NCI-H510A treated with DMSO at 0.1 percent for 48 hours (cell line): ENCODE results near the gene CASKIN2.
"Not testable (repeated sequence)": the region's sequence is repeated elsewhere in the genome, so short reads cannot be mapped to it uniquely, and the experiment has no call there.

Experiments used
- DNase-seq: peaks from one replicate; lab custom pipeline; 2025; lab: John Stamatoyannopoulos, UW

Gene CASKIN2

DNA sequence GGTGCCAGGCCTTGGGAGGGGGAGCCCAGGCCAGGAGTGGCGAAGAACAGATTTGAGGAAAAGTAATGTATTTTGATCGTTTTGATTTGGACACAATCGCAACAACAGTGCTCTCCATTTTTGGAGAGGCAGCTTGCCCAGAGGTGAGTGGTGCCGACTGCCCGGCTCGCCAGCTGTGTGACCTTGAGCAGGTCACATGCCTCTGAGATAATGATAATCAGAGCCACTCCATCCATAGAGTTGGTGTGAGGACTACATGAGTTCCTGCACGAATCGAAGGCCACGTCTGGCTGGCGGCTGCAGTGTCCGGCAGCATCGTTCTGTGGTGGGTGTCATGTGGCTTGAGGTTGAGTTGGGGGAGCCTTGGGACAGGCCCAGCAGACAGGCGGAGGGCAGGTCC, 30.8 kb upstream of the CASKIN2 start:
- DNase-seq = no peak

DNA sequence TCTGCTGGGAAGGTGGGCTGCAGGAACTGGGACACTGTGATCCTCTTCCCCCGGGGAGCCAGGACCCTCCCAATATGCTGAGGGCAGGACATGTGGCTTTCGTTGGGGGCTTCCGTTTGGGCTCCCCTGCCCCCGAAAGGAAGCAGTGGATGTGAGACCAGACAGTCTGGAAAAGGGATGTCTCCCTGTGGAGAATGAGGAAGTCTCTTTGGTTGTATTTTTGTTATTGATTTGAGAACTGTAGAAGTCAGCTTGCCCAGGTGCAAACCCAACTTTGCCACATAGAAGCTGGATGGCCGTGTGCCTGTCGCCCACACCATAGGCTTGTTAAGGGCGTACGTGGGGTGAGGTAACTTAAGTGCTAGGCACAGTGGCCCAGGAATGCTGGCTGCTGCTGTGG, 28.9 kb upstream of the CASKIN2 start:
- no peak for DNase-seq

DNA sequence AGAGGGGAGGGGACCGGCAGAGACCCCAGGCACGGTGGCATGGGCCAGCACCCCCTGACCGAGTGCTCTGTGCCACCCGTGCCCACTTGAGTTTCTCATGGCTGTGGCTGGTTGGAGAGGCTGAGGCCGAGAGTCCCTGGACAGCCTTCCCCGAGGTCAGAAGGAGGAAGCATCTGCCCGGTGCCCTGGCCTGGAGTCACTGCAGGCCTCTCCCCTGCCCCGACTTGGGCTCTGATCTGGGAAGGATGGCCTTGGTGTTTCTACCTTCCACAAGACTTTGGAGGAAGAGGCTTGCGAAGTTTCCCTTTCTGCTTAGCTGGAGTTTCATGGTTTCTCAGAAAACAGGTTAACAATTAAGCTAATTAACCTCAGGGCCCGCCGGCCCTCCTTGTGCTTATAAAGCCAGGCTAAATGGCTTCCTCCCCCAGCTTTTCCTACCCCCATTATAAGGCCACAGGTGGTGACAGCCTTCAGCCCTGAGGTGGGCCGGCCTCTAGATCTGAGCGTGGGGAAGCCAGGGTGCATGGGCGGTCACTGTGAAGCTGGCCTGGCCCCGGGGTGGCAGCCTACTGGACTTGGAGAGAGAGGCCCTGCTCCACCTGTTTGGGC, 27.5 kb upstream of the CASKIN2 start:
- no peak for DNase-seq

DNA sequence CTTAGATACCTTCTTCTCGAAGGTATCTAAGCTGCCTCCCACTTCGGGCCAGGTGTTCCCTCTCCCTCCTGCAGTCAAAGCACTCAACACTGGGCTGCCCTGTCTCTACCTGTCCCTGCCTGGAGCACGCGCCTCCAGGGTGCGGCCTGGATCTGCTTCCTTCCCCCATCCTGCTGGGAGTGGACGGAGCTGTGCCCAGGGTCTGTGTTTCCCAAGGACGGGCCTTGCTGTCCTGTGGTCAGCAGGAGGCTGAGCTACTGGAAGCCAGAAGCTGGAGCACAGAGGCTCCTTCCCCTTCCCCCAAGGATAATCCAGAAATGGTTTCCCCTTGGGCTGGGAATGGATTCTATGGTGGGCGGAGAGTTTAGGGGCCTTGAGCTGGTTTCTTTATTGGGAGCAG, 26.9 kb upstream of the CASKIN2 start:
- no peak for DNase-seq

DNA sequence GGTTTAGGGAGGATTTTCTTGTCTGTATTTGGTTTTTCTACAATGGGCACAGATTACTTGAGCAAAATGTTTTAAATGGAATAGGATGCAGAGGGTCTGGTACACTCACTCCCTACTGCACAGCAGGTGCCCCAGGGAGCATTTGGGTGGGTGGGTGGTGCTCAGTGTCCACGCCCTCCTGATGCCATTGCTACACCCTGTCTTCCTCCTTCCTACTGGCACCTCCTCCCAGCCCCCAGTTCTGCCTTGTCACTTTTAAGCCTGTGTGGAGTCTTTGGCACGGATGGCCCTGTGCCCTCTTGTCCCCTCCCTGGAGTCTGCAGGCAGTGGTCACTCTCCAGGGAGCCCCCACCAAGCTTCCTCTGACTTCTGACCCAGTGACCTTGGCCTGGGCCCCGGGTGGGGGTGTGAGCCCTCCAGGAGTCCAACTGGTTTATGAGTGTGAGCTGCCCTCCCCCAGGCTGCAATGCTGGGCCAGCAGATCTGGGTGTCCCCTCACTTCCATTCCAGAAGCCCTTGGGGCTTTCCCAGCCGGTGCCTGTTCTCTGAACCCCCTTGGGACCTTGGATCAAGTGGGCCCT, 25.7 kb upstream of the CASKIN2 start:
- DNase-seq = no peak

DNA sequence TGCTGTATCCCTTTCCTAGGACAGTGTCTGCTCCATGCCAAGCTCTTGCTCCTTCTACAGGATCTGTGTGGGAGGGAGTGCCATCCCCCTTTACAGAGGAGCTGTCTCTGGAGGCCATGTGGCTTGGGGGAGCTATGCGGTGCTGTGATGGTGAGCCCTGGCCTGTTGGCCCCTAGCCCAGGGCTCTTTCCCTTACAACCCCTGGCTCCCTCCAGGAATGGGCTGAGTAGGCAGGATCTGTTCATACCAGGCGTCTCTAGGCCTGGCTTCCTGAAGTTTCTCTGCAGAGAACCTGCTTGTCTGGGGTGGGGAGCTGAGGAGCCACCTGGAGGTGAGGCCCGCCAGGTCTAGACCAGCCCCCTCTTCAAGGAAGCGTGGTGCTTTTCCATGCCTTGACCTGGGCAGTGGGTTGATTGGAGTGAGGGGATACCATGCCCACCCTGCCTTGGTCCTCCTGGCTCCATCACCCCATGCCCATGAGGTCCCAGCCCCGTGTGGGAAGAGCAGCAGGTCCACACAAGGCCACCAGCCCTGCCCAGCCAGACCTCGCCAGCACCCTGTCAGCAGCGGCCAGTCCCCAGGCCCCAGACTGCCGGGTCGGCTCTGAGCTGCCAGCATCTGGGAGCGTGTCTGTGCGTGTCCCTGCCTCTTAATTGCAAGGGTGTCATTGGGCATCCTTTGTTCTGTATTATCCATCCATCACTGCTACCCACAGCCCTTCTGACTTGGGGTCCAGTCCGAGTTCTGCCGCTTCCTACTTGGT, 24.8 kb upstream of the CASKIN2 start:
- DNase-seq = no peak

DNA sequence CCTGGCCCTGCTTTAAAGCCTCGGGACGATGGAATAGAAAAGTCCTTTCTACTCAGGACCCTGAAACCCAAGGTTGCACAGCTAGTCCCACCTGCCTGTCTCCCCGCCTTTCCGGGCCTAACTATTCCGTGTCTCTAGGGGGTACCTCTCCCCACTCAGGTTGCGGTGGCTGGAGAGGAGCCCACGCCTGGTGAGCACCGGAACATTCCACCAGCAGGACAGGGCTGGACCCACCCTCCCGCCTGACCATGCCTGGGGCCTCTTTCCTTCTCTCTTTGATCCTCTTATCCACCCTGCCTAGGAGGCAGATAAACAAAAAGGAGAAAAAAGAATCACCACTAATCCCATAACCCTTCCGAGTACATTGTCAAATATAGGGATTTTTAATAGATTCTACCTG, 21.0 kb upstream of the CASKIN2 start:
- no peak for DNase-seq

DNA sequence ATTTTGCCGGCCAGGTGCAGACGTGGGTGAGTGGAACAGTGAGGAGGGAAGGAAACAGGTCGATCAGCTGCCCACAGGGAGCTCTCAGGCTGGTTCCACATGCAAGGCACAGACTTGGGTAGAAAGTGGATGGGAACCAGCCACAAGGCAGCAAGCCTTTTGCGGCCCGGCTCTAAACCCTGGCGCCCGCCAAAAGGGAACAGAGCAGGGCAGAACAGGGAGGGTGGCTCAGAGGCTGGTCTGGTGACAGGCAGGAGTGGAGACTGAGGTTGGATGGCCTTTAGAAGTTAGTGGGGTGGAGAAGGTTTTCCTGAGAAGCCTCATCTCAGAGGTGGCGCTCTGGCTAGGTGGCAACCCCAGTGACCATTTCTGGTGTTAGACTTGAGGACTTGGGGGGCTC, 20.5 kb upstream of the CASKIN2 start:
- DNase-seq = no peak

DNA sequence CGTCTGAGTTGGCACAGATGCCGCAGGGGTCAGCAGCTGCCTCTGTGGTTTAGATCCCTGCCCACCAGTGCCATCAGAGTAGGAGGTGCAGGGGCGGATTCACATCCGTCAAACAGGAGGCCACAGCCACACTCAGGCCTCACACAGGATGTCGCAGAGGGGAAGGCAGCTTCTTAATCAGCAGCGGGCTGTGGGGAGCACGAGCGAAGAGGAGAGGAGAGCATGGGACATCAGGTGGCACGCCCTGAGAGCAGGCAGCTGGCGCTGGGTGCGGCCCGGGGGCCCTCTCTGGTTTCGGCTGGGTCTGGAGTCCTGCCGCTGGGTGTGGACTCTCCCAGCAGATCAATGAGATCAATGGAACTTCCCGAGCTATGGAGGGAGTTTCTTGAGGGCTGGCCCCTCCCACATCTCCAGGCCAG, 19.8 kb upstream of the CASKIN2 start:
- no peak for DNase-seq

DNA sequence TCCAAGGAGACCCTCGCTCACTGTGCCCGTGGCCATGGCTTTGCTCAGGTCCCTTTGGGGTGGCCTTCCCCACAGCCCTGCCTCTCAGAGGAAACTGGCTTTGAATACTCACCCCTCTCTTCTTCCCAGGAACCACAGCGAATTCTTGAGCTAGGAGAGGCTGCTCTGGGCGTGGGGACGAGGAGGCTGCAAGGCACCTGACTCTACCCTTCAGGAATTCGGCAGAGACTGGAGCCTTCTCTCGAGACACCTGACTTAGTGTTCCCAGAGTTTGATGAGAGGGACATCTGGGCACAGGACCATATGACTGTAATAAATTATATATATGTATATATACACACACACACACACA, 16.4 kb upstream of the CASKIN2 start:
- no peak for DNase-seq

DNA sequence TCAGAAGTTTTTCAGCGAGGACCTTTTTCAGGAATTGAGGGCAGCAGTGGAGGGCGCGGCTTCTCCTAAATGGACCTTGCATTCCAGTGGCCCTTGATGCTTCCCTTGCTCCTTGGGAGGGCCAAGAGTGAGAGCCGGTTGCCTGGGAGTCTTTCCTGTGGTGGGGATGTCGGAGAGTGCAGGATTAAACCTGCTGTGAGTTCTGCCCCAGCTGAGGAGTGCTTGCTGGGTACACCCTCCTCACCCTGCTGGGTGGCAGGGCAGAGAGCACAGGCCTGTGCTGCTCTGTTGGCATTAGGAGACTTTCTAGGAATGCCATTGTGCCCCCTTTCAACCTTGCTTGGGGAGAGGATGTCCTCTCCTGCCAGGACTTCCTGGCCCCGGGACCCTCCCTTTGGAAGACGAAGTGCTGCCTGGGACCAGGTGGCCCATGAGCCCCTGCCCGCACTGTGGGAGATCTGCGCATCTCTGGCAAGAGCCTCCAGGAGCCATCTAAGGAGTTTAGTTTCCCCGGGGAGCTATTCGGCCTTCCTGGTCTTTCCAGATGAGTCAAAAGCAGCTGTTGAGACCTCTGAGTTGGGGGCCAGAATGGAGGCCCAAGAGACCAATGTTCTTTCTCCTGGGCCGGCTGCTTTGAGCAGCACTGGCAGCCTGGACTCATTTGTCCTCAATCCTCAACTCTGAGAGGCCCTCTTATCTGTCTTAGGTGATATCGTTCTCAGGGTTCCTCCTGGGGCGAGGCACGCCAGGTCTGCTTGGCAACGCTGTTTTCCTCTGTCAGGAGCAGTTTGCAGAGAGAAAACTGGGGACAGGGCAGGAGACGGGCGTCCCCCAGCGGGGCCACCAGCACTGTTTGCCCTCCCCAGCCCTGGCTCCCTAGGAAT, 15.7 kb upstream of the CASKIN2 start:
- no peak for DNase-seq

DNA sequence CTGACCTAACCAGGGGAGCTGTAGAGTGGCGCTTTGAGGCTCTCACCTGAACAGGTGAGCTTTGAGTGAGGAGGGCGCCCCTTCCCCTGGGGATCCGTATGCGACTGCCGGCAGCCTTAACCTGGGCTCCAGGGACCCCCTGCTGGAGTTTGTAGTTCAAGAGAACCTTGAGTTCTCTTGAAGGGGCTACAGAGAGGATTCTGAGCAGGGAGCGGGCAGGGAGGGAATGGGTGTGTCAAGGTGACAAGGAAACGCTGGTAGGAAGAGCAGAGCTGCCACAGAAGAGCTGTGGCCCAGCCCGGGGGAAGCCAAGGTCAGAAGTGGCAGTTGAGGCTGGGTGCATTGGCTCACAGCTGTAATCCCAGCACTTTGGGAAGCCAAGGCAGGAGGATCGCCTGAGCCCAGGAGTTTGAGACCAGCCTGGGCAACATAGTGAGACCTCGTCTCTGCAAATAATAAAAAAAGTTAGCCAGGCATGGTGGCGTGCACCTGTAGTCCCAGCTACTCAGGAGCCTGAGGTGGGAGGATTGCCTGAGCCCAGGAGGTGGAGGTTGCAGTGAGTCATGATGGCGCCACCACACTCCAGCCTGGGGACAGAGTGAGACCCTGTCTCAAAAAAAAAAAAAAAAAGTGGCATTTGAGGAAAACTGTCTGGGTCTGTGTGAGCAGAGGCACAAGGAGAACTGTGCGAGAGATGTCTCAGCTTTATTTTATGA, 11.4 kb upstream of the CASKIN2 start:
- DNase-seq = peak; percentile 33

DNA sequence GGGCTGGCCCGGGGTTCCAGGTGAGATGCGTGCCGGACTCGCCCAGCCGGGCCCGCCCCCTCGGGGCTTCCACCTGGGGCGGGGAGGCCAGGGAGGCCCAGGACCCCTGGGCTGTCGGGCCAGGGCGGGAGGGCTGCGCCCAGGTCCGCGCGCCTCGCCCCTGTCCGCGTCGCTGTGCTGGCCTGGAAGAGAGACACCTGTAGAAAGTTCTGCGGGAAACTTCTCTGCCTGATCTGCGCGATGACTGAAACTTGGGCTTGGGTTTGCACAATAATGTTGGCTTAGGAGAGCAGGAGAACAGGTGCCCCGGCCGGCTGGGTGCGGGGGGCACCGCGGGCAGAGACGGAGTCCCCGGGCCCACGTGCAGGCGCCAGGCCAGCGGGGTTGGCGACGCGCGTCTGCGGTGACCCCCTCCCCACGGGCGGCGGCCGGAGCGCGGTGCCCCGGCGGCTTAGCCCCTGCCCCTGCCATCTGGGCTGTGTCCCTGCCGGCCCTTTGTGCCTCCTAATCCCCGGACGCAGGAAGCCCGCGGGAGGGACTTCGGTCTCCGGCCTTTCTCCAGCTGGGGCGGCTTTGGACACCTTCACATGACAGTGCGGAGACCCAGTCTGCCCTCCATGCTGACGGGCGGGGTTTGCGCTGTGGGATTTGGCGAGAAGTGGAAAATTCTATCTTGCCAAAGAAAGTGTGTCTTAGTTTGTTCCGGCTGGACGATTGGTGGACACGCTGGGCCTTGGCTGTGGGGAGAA, 10.6 kb upstream of the CASKIN2 start:
- DNase-seq = peak; percentile 60

DNA sequence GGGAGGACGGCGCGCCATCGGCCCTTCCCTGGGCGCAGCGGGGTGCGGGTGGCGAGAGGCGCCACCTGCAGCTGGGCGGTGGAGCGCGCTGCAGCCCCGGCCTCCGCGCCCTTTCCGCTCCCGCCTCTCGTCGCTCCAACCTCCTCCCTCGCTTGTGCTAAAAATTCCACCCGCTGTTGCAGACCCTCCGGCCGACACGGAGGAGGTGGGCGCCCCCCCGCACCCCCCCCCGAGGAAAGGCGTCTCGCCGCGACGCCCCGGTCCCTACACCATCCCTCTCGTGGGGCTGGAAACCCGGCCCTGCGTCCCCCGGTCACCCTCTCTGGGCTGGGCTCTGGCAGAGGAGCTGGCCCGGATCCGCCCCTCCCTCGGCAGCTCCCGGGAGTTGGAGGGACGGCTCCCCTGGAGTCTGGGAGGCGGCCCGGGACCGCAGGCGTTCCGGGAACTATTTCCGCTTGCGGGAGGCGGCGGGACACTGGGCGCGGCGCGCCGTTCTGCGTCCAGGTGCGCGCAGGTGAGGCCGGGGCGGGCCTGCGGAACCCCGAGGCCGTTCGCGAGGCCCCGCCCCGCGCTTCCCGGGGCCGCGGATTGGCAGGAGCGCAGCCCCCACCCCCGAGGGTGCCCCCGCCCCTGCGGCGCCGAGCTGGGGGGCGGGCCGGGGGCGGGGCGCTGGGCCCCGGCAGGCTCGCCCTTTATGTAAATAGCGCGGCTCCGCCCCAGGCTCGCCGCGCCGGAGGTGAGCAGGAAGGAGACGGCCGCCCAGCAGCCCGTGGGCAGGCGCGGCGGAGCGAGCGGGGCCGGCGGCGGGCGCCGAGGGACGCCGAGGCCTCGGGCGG, 9.9 kb upstream of the CASKIN2 start, which contains the start of gene LLGL2:
LLGL2 (plus strand) TSS at position 728 of the 836 bp plus-strand sequence. CDS start 17,730 bp downstream, outside the sequence.
- DNase-seq = peak; percentile 87

DNA sequence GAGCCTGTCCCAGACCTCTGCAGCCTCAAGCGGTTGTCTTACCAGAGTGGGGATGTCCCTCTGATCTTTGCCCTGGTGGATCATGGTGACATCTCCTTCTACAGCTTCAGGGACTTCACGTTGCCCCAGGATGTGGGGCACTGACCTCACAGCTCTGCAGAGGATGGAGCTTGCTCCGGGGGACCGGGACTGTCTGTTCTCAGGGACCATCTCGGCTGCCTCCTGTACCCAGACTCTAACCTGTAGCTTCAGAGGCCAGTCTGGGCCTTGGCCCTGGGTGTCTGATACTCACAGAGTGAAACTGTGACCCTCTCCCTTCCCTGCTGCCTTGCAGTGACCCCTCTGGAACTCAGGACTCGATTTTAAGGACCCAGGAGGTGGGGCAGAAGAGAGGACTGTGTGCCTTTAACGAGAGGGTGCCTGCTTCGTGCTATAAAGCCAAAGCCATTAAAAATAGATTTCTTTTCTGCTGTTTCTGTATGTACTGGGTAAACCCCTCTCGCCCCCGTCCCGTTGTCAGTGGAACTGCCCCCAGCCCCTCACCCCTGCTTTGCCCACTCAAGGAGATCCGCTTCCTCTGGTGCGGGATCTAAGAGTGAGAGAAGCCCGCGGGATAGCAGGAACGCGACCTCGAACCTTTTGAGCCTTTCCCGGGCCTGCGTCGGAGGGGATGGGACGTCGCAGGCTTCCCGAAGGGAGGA, 9.1 kb upstream of the CASKIN2 start:
- DNase-seq = no peak

DNA sequence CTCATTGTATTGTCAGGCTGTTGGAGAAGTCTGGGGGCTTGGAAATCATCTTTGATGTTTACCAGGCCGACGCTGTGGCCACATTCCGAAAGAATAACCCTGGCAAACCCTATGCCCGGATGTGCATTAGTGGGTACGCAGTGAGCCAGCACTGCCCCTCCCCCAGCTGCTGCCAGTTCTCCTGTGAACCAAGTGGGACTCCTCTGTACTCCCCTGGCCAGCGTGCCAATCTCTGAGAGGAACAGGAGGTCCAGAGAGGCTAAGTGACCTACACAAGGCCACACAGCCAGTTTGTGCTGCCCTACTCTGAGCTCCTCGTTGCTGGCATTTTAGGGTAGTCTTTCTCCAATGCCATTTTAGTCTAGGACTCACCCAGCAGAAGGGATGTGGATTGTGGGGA, 8.3 kb upstream of the CASKIN2 start:
- DNase-seq = no peak

DNA sequence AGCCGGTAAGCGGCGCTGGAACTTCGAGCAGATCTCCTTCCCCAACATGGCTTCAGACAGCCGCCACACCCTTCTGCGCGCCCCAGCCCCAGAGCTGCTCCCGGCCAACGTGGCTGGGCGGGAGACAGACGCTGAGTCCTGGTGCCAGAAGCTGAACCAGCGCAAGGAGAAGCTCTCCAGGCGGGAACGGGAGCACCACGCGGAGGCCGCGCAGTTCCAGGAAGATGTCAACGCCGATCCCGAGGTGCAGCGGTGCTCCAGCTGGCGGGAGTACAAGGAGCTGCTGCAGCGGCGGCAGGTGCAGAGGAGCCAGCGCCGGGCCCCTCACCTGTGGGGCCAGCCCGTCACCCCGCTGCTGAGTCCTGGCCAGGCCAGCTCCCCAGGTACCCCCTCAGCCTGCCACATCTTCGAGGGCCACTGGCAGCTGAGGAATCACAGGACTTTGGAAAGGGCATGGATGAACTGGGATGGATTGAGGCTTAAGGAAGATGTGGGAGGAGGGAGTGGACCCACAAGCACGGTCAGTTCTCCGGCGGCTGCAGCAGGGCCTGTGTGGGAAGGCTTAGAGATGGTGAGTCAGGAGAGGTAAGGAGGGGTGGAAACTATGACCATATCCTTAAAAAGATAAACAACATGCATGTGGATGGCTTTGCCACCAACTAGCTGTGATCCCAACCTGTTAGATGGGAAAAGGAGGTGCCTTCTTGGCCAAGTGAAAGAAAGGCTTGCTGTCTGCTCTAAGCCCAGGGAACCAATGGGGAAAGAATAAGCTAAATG, 6.8 kb upstream of the CASKIN2 start:
- no peak for DNase-seq

DNA sequence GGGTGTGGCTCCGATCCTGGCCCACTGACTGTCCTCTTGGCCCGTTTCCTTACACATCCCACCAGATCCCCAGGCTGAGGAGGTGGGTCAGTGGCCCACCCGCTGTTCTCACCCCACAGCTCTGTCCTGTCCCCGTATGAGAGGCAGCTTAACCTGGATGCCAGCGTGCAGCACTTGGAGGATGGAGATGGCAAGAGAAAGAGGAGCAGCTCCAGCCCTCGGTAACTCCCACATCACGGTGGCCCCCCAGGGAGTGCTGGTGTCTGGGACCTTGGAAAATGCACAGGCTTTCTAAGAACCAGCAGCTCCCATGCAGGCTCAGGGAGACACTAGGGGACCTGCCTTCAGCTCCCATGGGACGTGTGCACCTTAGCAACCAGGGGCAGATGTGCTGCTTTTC, 6.0 kb upstream of the CASKIN2 start:
- DNase-seq = no peak

DNA sequence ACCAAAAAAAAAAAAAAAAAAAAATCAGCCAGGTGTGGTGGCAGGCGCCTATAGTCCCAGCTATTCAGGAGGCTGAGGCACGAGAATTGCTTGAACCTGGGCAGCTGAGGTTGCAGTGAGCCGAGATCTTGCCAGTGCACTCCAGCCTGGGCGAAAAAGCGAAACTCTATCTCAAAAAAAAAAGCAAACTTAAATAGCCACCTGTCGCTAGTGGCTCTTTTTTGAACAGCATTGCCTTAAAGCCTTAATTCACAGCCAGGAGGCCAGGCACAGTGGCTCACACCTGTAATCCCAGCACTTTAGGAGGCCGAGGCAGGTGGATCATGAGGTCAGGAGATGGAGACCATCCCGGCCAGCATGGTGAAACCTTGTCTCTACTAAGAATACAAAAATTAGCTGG, 5.1 kb upstream of the CASKIN2 start:
- not testable (repeated sequence) for DNase-seq
